GM21737 (cell line): ENCODE data around the gene CCDC33.

ENCODE experiments used
- ATAC-seq: cut with Tn5 transposase; IDR thresholded peaks from one replicate; pipeline ENCODE4 v1.9.1; 2021; ENCODE audit warnings: mild to moderate bottlenecking, moderate library complexity; ENCODE audit not compliant: unreplicated experiment

Gene CCDC33

DNA sequence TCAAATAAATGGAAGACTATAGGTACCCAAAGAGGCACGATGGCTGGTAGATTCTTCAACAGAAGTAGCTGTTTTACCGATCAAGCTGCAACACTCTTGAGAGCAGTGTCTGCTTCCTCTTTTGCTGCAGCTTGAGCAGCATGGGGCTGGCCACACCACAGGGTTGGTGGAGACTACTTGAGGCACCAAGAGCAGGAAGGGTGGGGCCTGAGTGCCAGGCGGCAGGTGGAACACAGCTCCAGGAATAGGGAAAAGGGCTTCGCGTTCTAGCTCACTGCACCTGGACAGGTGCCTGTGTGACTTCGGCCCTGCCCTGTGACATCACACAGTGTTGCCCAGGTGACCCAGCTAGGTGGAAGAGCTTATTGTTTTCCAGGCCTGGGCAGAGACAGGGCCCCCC is at the start of gene CCDC33:
CCDC33 (plus strand) TSS at position 365 of the 400 bp plus-strand sequence. CDS start 394 bp downstream, outside the sequence.
- no peak for ATAC-seq

DNA sequence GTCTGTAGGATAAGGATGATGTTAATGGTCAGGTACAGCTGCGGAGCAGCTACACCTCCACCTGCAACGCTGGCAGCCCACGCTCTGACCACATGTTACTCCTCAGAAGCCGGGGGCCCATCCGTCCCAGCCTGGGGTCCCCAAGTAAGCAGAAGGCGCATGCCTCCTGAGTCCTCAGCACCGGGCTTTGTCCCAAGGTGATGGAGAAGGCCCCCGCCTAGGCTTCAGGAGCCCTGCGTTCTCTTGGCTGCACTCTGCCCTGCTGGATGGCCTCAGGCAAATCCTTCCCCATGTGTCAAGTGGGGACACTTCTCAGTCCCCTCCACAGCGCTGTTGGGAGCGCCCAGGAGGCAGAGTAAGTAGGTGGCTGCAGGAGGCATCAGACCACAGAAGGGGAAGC is 47.9 kb upstream of the CCDC33 start:
- ATAC-seq = no peak

DNA sequence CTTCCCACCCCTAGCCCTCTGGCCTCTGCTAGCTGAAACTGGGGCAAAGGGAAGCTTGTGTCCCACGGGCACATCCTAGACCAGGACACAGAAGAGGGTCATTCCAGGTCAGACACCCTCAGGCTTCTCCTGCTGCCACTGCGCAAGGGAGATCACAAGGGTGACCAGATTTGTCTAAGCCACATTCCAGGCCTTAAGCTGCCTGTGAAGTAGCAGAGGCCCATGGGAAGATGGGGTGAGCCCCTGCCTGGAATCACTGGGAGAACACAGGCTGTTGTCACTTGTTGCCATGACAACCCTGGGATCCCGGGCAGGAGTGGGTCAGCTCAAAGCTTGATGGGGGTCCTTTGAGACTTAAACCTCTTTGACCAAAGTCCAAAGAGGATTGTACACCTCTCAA is 44.3 kb upstream of the CCDC33 start:
- ATAC-seq = no peak

DNA sequence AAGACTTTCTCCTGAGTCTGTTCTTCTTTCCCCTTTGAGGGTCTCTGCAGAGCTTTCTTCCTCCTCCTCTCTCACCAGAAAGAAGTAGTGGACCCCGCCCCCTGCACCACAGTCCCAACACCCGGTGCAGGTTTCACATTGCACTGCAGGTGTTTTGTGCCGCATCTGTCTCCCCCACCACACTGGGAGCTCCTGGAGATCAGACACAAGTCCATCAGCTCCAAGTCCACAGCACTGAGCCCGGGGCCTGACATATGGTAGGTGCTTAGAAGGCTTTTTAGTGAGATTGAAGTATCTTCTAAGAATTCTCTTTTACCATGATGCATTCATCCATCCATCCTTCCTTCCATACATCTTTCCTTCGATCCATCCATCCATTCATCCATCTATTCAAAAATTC is 43.4 kb upstream of the CCDC33 start:
- no peak for ATAC-seq

DNA sequence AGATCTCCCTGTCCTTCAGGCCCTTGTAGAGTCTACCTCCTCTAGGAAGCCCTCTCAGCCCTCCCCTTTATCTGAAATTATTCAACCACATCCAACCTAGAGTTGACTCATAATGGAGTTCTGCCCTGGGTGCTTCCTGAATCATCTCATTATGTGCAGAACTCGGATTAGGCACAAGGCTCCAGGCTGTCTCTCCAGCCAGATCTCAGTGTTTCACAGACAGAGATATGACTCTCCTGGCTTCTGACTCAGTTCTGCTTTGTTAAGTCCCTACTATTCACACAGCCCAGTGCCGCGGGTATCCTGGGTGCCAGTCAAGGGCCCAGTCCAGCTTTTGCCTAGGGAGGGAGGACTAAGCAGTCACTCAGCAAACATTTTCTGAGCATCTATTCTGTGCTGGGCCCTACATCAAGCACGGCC is 42.8 kb upstream of the CCDC33 start:
- ATAC-seq = no peak

DNA sequence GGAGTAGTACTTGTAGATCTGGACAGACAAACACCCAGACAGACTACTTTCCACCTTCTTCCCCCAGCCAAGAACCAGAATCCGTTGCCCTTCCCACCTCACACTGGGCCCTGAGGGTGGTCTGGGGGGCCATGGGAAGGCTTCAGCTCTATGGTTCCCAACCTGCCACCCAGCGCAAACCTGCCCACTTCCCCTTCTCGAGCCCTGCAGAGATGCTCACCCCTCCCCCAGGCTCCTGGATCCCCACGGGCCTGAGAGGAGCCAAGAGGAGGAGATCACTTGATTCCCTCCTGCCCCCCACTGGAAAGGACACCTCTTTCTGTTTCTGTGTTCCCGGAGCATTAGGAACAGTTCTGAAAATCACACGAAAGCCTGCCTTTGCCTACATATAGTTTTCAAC is 42.2 kb upstream of the CCDC33 start:
- no peak for ATAC-seq

DNA sequence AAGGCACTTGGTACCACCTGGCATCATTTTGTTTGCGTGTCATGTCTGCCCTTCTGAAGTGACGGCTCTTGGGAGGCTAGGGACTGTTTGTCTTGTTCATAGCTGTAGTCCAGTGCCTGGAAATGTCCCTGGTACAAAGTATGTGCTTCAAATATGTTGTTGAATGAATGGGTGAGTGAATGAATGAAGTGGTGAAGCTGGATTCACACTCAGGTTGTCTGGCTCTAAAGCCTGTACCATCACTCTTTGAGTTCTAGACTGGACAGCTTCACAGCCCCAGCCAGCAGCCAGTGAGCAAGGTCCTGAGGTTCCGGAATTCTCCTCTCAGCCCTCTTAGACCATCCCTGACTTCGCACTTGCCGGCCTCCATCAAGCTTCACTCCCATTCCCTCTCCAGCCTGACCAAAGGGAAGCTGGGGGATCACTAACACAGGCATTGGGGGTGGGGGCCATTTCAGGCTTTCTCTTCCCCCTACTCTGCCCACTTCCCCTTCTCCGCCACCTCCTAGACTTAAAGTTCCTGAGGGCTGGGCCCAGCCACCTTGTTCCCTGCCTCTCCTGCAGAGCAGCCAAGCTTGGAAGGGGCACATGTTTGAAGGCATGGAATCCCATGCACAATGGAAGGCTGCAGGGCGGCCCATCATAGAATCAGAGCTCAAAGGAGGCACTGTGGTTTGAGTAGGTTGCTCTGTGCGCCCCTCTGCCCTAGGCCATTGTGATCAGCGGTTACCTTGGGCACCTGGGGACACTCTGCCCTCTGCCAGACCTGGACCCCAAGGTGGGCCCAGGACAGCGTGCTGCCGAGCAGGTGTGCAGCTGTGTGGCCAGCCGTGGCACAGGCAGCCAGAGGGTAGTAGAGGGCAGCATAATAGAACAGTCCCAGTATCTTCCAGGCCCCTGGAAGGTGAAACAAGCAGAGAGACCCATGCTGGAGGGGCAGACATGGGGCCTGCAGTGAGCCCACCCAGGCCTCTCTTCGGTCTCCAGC is 41.3 kb upstream of the CCDC33 start:
- no peak for ATAC-seq

DNA sequence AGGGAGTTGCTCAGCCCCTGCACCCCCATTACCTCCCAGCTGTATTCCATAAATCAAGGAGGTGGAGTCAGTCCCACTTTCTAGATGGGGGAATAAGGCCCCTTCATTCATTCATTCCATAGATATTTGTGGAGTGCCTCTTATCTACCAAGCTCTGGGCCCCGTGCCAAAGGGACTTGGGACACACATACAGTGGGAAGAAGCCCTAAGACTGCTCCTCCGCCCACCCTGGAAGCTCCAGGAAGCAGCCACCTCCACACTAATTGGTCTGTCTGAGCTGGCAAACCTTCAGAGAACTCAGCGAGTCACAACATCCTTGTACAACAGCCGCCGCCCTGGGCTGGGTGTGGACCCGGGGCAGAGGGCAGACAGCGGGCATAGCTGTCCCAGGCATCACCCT is 40.0 kb upstream of the CCDC33 start:
- ATAC-seq = no peak

DNA sequence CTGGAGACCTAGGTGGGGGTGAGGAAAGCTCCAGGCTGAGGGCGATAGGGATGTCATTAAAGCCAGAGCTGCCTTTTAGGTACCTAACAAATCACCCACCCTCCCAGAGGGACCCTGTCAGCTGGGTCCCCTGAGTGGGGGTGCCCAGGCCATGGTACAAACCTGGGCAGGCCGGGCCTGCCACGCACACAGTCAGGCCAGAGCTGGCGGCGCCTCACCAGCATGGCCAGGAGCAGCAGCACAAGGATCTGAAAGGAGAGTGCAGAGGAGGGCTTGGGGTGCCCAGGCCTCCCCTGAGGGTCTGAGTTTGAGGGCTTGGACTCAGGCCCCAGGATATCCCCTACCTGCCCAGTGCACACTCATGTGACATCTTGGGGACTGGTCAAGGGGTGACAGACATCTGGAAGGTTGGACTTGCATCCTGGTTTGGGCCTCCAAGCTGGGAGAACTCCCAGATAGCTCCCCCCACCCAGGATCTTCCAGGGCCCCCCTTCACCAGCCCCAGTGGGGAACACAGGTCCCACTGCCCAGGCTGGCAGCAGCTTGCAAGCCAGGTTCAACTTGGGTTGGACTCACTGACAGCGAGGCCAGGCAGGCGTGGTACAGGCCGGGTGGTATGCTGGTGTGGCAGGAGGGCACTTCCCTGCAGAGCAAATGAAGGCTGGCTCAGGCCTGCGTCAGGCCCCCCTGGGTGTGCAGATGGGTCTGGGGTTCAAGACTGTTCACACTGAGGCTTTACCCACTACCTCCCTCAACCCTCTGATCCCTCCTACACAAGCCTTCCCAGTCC is 38.8 kb upstream of the CCDC33 start:
- ATAC-seq = no peak

DNA sequence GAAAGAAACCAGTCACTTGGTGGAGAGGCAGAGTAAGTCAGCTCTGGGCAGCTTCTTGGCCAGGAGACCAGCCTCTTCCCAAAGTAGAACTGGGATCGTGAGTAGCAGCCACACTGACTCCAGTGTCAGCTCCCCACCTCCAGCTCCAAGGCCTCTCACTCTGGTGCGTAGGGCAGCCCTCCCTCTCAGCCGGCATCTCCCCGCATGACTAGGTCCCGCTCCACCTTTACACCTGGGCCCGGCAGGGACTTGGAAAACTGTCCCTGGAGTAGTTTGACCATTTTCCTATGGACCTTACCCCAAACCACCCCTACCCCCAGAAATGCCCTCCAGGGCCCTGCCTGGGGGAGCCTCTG is 36.9 kb upstream of the CCDC33 start:
- no peak for ATAC-seq

DNA sequence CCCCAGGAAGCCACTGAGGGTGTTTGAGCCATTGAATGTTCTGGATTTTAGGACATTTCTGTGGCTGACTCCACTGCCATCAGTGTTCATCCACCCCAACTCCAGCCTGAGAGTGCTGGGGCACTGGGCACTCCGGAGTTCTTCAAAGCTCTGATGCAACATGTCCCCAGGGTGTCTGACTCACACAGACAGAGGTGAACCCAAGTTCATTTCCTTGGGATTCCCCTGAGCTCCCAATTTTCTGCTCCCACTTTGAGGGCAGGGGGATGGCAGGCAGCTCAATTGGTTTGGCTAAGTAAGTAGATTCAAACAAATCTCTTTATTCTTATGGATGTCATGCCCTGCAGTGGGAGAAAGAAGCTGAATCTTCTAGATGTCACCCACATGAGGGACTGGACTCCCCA is 35.7 kb upstream of the CCDC33 start:
- ATAC-seq = no peak

DNA sequence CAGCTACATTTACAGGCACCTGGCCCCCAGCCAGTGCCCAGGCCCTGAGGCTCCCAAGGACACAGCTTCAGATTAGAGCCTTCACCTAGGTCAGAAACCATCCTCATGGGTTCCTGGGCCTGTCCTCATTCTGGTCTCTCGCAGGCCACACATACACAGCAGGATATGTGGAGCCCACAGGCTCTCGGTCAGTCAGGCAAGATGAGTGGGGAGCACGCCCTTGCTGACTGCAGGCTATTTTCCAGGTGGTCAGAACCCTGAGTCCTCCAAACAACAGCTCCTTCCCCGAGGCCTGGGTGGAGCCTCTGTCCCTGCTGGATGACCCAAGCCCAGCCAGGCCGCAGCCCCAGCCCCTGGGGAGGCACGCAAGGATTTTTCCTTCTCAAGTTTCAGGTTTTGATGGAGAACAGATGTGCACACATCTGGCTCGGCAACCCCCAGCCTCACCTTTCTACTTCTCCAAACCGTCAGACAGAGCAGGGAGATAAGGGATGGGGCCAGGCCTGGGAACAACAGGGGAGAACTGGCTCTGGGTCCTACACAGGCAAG is 35.2 kb upstream of the CCDC33 start:
- ATAC-seq = no peak

DNA sequence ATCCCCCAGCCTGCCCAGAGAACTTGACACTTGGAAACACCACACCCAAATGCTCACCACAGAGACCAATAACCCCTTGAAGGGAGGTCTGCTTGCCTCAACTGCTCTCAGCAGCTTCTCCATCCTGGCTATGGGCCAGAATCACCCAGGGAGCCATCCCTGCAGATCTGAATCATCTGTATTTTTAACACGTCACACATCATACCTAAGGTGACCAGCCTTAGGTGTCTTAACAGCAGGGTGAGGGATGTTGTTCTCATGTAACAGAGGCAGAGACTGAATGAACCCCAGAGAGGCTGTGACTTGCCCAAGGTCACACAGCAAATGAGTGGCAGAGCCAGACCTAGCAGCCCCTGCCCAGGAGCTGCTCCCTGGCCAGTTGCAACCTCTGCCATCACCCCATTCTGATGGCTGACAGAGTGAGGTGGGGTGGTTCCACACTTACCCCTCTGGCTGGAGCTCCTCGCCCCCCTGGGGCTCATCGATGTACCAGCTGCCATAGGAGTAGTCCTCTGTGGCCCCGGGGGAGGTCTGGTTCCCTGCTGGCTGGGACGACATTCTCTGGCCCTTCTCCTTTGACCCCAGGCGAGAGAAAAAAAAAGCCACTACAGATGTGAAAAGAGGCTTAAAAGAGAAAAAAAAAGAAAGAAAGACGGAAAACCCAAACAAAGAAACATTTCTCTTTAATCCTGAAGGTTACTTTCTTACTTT is 34.3 kb upstream of the CCDC33 start:
- ATAC-seq = no peak

DNA sequence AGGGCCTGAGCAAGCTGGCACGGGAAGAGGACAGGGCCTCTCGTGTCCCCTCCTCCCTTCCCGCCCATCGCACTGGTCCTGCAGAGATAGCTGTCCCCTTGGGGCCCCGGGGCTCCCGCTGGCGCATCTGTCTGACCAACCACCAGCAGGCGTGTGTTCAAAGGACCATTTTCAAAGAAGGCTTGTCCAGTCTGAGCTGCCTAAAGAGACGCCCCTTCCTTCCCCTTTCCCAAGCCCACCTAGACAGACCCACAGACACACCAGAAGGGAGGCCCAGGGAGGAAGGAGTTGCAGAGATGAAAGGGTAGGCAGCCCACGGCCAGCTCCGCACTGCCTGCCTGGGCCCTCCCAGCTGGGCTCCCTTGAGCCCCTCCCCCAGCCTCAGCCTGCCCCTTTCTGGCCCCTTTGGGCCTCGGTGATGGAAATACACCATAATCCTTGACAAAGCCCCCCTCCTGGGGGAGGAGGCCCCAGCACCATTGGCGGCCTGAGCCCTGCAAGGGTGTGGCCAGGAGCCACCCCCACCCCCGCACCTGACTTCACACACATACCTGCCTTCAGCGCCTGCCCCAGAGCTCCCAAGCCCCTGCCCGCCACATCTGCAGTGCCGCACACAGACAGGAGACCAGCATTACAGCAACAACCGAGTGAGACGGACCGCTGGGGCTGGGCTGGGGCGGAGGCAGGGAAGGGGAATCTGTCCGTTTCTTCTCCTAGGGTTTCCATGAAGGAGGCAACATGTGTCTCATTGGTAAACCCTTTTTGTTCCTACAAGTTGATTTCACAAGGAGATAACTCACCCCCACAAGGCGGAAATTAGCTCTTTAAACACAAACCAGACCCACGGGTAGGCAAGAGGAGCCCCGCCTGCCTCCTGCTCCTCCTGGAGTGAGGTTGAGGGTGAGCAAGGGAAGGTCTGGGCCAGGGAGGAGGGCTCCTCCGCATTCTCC is 33.4 kb upstream of the CCDC33 start, which contains the start of gene STRA6:
STRA6 (minus strand) TSS at position 336 of the 950 bp plus-strand sequence. CDS start 520 bp downstream, outside the sequence.
- no peak for ATAC-seq

DNA sequence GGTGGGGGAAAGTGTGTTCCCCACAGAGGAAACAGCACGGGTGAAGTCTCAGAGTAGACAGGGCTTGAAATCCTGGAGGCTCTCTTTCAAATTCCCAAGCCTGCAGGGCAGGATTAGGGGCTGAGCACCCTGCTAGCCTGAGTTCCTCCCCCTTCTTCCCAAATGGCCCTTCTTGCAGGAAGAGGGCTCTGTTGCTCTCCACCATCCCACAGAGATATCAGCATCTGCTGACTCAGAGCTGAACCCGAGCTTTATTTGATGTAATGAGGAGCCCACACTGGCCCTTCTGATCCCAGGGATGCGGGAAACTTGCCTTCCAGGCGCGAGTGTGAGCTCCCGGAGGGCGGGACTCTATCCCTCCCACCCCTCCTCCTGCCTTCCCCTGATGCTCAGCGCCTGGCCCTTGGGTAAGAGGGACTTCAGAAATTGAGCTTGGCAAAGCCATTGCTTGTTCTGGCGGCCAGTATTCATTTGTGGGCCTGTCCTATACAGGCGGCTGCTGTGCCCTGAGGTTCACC is 32.2 kb upstream of the CCDC33 start:
- ATAC-seq = no peak

DNA sequence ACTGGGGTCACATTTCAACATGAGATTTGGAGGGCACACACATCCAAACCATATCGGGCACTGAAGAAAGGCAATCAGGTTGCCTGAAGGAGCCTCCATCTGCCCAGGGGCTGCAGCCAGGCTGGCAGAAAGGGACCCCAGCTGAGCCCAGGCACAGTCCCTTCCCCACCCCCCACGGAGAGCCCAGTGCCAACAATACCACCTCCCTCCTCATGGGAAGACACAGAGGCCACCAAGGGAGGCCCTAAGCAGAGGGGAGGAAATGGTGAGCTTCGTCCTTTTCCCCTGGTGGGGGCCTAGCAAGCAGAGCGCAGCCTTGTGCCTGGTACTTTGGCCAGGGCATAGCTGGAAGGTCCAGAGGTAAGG is 30.6 kb upstream of the CCDC33 start:
- ATAC-seq = no peak

DNA sequence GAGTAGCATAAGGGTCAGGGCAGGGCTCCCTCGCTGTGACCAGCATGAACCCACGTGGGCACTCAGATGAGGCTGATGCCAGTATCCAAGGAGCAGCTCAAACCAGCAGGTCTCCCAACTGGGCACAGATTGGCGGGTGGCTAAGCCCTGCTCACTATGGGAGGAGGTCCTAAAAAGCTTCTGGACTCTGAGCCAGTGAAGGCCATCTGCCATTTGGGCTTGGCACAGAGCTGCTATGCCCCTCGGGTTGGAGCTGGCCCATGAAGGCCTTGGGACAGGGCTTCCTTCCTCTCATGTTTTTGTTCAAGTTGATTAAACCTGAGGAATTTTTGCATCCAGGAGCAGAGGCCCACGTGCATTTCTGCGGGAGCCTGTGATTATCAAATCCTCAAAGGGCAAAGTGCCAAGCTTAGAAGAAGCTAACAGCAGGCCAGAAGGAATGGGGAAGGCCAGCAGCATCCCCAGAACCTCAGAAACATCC is 29.3 kb upstream of the CCDC33 start:
- ATAC-seq = no peak

DNA sequence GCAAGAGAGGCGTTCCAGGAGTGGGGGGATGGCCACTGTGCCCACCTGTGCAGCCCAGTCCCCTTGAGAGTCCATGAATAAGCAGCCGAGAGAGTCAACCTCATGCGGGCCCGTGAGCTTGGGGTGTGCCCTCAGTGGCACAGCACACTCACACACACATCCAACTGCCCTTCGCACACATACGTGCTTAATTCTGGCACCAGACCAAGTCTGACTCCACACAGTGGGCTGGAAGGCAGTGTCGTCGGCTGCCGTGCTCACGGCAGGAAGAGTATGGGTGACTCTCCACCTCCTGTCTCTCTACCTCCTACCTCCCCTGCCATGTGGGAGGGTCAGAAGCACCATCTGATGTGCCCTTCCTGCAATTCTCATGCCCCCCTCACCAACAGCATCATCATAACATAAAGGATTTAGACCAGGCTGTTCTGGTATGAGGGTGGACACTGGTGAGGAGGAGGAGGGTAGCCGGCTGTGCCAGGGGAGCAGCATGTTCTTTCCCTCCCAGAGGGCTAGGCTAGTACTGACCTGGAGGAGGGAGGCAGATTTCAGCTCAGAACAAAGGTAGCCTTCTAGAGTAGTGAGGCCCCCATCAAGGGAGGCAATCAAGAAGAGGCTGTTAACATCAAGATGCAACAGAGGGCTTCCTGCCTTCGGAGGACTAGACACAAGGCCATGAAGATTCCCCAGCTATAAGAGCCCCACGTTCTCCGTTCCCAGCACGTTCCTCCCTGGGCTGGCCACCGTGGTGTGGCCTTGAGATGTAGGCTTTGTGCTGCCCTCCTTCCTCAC is 28.3 kb upstream of the CCDC33 start:
- no peak for ATAC-seq

DNA sequence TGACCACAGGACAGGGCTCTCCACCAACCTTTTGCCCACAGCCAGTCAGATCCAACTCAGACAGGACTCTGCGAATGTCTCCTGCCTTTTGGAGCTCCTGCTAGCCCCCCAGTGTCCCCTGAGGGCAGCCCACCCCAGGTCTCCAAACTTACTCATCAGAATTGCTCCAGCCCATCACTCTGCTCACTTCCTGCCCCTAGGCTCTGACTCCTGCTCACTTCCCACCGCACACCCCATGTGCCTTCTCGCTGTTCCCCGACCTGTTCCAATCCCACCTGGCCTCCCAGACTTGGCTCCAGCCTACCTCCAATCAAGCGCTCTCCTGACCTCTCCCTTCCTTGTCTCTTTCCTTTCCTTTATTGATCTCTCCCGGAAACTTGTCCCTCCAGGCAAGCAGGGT is 27.6 kb upstream of the CCDC33 start:
- ATAC-seq = no peak
